Dermis blood vessel endothelial cell (primary cell): Measurements from ENCODE around the gene FCAMR. TPM values are rescaled to one million over a fixed set of nuclear protein-coding genes. Genes with fewer than 3 reads are reported as not detected.
A peak's percentile ranks its signal among the peaks of the same experiment; 100 is the strongest.

ENCODE experiments used
- DNase-seq: peaks from one replicate; pipeline ENCODE4 v3.0.0; 2010
- total RNA-seq: library from RNA; depleted of rRNA; stranded (reverse); fragments of >200 nt; gene quantifications from 2 replicates; pipeline ENCODE4 v1.2.3, GENCODE V29; 2014

FCAMR gene
- not detected in 2 replicates for total RNA-seq

- no peak for DNase-seq
Observed at GRCh38 chr1:206970446-206970845, at the start of gene FCAMR. Gene FCAMR (minus strand): TSS chr1:206970460. CDS start chr1:206970125, 335 bp downstream.

GRCh38 chr1:207019661-207020060 is 49.4 kb upstream of the FCAMR start:
- no peak for DNase-seq

- no peak for DNase-seq
Observed at GRCh38 chr1:207019161-207019560, 48.9 kb upstream of the FCAMR start.

GRCh38 chr1:207018707-207019106 is 48.4 kb upstream of the FCAMR start:
- DNase-seq, result no peak

- no peak for DNase-seq
Observed at GRCh38 chr1:207017615-207018559, 47.6 kb upstream of the FCAMR start.

- no peak for DNase-seq
Observed at GRCh38 chr1:207015791-207016190, 45.5 kb upstream of the FCAMR start.

GRCh38 chr1:207014728-207015127 is 44.5 kb upstream of the FCAMR start:
- no peak for DNase-seq

GRCh38 chr1:207013321-207014085 is 43.2 kb upstream of the FCAMR start:
- no peak for DNase-seq

GRCh38 chr1:207010726-207011125 is 40.5 kb upstream of the FCAMR start:
- DNase-seq, result no peak

GRCh38 chr1:207009945-207010344 is 39.7 kb upstream of the FCAMR start:
- no peak for DNase-seq

GRCh38 chr1:207009182-207009850 is 39.1 kb upstream of the FCAMR start:
- no peak for DNase-seq

GRCh38 chr1:207007352-207008033 is 37.2 kb upstream of the FCAMR start:
- peak; percentile 40 for DNase-seq

- no peak for DNase-seq
Observed at GRCh38 chr1:207006914-207007313, 36.7 kb upstream of the FCAMR start.

- DNase-seq, result no peak
Observed at GRCh38 chr1:207006083-207006482, 35.8 kb upstream of the FCAMR start.

- DNase-seq, result peak; percentile 70
Observed at GRCh38 chr1:207004931-207005830, 34.9 kb upstream of the FCAMR start.

- no peak for DNase-seq
Observed at GRCh38 chr1:207003210-207003609, 33.0 kb upstream of the FCAMR start.

GRCh38 chr1:207002724-207003146 is 32.5 kb upstream of the FCAMR start:
- DNase-seq, result no peak

GRCh38 chr1:207001492-207002245 is 31.4 kb upstream of the FCAMR start:
- DNase-seq, result no peak

- DNase-seq, result no peak
Observed at GRCh38 chr1:207000651-207001291, 30.5 kb upstream of the FCAMR start.

- DNase-seq, result no peak
Observed at GRCh38 chr1:206998816-206999215, 28.6 kb upstream of the FCAMR start.
